ACC112 (cell line): Measurements from ENCODE around the gene BCL7C.

Experiments
- H2AFZ ChIP-seq: fragments of 200-600 bp; sonication (generic); one replicate; pipeline ENCODE4 v1.6.0; 2017; ENCODE audit warnings: antibody characterized with exemption, low read length; ENCODE audit not compliant: unreplicated experiment
- H3K27ac ChIP-seq: fragments of 200-600 bp; sonication (generic); 2 replicates; pipeline ENCODE4 v1.5.1; 2014; ENCODE audit warnings: low read depth, mild to moderate bottlenecking, antibody characterized with exemption, low read length, moderate library complexity
- H3K27me3 ChIP-seq: fragments of 200-600 bp; sonication (generic); 2 replicates; pipeline ENCODE4 v1.6.1; 2014; ENCODE audit warnings: mild to moderate bottlenecking, antibody characterized with exemption, low read length, moderate library complexity, mixed read lengths; ENCODE audit not compliant: insufficient read depth
- H3K36me3 ChIP-seq: fragments of 200-600 bp; sonication (generic); 2 replicates; pipeline ENCODE4 v1.6.1; 2016; ENCODE audit warnings: mild to moderate bottlenecking, antibody characterized with exemption, low read length, moderate library complexity, mixed read lengths; ENCODE audit not compliant: insufficient read depth
- H3K4me1 ChIP-seq: fragments of 200-600 bp; sonication (generic); one replicate; pipeline ENCODE4 v1.6.1; 2016; ENCODE audit warnings: low read length, mixed read lengths; ENCODE audit not compliant: insufficient read depth, unreplicated experiment, control insufficient read depth
- H3K4me3 ChIP-seq: fragments of 200-600 bp; sonication (generic); 2 replicates; pipeline ENCODE4 v1.5.1; 2014; ENCODE audit warnings: mild to moderate bottlenecking, low read depth, low read length
- H3K79me2 ChIP-seq: fragments of 200-600 bp; sonication (generic); one replicate; pipeline ENCODE4 v1.6.0; 2016; ENCODE audit warnings: low read length; ENCODE audit not compliant: control insufficient read depth, unreplicated experiment, insufficient read depth

The BCL7C gene

DNA sequence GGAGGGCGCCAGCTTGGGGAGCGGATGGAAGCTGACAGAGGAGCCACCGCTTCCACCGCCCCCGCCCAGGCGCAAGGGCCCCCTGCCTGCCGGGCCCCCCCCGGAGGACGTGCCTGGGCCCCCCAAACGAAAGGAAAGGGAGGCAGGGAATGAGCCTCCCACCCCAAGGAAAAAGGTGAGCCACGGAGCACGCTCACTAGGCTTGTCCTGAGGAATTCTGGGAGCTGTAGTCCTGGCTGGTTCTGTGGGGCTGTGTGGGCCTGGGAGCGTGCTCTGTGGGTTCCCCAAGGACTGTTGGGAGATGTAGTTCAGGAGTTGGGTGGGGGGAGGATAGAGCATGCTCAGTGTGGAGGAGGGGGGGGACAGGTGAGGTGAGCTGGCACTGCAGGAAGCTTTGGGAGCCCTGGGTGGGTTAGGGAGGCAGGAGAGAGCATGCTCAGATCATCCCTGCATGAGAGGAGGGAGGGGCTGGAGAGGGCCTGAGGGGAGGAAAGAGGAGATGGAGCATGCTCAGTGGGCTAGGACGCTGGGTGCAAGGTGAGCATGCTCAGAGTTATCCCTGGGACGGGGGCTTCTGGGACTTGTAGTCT, 34.0 kb upstream of the BCL7C start:
- Histone ChIP-seq H2AFZ (no peak overlapping the region), H3K36me3 (no peaks in the 10 kb centered on the region), H3K27ac (no peak overlapping the region), H3K4me1 (no peaks in the 10 kb centered on the region), H3K27me3 (no peaks in the 10 kb centered on the region), H3K79me2 (no peaks in the 10 kb centered on the region), H3K4me3 (no peak overlapping the region)

DNA sequence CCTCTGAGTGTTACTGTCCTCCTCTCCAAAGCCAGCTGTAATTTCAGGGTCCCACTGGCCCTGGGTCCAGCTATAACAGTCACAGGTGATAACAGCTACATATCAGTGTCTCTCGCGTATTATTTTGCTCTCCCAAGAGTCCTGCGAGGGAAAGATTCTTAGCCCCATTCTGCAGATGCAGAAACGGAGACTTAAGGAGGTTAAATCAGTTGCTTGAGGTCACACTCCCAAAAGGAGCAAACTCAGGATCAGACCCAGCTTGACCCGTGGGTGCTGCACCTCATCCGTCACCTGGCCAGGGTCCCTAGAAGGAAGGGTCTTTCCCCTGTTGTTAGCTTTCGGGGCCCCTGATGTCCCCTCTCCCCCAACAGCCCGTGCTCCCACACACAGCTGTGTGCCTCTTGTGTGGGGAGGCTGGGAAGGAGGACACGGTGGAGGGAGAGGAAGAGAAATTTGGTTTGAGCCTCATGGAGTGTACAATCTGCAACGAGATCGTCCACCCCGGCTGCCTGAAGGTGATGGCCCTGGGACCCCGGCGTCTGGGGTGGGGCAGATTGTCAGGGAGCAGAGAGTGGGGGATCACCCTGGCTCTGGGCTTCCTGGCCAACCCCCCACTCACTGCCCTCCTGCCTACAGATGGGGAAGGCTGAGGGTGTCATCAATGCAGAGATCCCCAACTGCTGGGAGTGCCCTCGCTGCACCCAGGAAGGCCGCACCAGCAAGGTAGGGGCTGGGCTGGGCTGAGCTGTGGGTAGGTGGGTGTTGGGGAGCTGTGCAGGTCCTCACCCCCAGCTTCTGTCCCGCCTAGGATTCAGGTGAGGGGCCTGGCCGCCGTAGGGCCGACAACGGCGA, 33.3 kb upstream of the BCL7C start:
- Histone ChIP-seq H3K36me3 (no peaks in the 10 kb centered on the region), H3K4me3 (no peak overlapping the region), H3K27ac (no peak overlapping the region), H3K79me2 (no peaks in the 10 kb centered on the region), H2AFZ (no peak overlapping the region), H3K4me1 (no peaks in the 10 kb centered on the region), H3K27me3 (no peaks in the 10 kb centered on the region)

- Histone ChIP-seq H3K27ac (no peak overlapping the region), H3K36me3 (no peaks in the 10 kb centered on the region)
These were observed 32.3 kb upstream of the BCL7C start for GRCh38 chr16:30925995-30926811.

GRCh38 chr16:30925632-30925987, 31.7 kb upstream of the BCL7C start:
- H3K27me3 ChIP-seq: no peaks in the 10 kb centered on the region
- no peak overlapping the region for H3K27ac ChIP-seq
- H3K36me3 ChIP-seq: no peaks in the 10 kb centered on the region
- no peaks in the 10 kb centered on the region for H3K4me1 ChIP-seq
- no peaks in the 10 kb centered on the region for H3K79me2 ChIP-seq
- H3K4me3 ChIP-seq: 0 out of 2 replicates have a peak overlapping the region, but pooled peaks have one; percentile 91
- H2AFZ ChIP-seq: no peak overlapping the region

More at GRCh38 chr16:30925995-30926811, 32.3 kb upstream of the BCL7C start:
- Histone ChIP-seq H3K4me3 (no peak overlapping the region), H3K4me1 (no peaks in the 10 kb centered on the region), H3K79me2 (no peaks in the 10 kb centered on the region), H3K27me3 (no peaks in the 10 kb centered on the region), H2AFZ (no peak overlapping the region)

GRCh38 chr16:30924913-30925631, 31.2 kb upstream of the BCL7C start:
- Histone ChIP-seq H3K27me3 (no peaks in the 10 kb centered on the region), H3K36me3 (no peaks in the 10 kb centered on the region), H2AFZ (no peak overlapping the region), H3K4me3 (peak overlapping the region; percentile 91), H3K27ac (no peak overlapping the region), H3K79me2 (no peaks in the 10 kb centered on the region), H3K4me1 (no peaks in the 10 kb centered on the region)

- Histone ChIP-seq H3K4me3 (peak overlapping the region; percentile 91), H3K79me2 (no peaks in the 10 kb centered on the region), H3K4me1 (no peaks in the 10 kb centered on the region), H3K27ac (no peak overlapping the region), H3K27me3 (no peaks in the 10 kb centered on the region), H3K36me3 (no peaks in the 10 kb centered on the region), H2AFZ (no peak overlapping the region)
These were observed 30.4 kb upstream of the BCL7C start for GRCh38 chr16:30924076-30924912.

DNA sequence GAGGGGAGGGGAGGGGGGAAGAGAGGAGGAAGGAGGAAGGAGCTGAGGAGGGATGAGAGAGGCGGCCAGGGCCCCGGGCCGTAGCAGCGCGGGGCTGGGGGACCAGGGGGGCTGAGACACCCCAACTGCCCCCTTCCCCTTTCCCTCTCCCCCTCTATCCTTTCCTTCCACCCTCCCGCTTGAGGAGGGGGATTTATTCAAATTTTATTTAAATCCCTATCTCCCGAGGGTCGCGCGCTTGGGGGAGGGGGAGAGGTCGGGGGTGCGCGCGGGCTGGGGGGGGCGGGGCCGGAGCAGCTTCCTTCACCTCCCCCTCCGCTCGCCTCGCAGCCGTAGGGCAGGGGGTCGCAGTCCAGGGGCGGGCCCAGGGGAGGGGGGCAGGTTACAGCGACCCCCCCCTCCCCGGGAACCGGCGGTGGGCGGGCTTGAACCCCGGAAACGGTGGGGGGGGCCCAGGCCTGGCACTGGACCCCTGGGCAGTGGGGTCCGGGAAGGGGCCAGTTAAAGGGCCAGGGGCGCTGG, 29.7 kb upstream of the BCL7C start, which contains the start of gene FBXL19:
Gene FBXL19, plus strand, starts transcription at position 19 of the 522 bp plus-strand sequence. CDS start 2,183 bp downstream, outside the sequence.
- H3K36me3 ChIP-seq: no peaks in the 10 kb centered on the region
- no peaks in the 10 kb centered on the region for H3K79me2 ChIP-seq
- H3K27ac ChIP-seq: peak within 1 kb of the TSS; percentile 81
- H2AFZ ChIP-seq: peak within 1 kb of the TSS; percentile 86
- H3K27me3 ChIP-seq: no peaks in the 10 kb centered on the region
- peak within 1 kb of the TSS; percentile 91 for H3K4me3 ChIP-seq
- no peaks in the 10 kb centered on the region for H3K4me1 ChIP-seq

- Histone ChIP-seq H3K4me3 (peak overlapping the region; percentile 91), H2AFZ (peak overlapping the region; percentile 86), H3K27ac (peak overlapping the region; percentile 81), H3K27me3 (no peaks in the 10 kb centered on the region), H3K4me1 (no peaks in the 10 kb centered on the region), H3K79me2 (no peaks in the 10 kb centered on the region), H3K36me3 (no peaks in the 10 kb centered on the region)
These were observed 29.2 kb upstream of the BCL7C start for GRCh38 chr16:30922960-30923535.

DNA sequence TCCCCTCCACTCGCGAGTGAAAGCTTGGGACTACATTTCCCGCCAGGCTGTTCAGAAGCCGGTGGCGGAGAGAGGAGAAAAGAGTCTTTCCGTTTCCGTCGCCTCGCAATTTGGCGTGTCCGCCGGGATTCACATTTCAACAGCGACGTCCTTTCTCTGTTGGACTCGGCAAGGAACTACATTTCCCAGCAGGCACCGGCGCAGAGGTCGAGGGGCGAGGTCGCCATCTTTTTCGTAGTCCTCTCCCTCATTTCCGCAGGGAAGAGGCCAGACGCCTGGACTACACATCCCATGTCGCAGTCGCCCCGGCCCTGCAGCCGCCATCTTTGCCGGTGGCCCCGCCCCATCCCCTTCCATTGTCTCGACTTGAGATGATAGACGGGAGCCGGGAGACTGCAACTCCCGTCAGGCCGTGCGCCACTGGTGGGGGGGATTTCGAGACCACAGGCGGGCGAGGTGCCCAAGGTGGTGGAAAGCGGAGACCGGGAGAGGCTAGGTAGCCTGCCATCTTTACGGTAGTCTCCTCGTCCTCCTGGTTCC, 28.6 kb upstream of the BCL7C start:
- Histone ChIP-seq H3K79me2 (no peaks in the 10 kb centered on the region), H3K27me3 (no peaks in the 10 kb centered on the region), H2AFZ (peak overlapping the region; percentile 86), H3K27ac (peak overlapping the region; percentile 81), H3K4me1 (no peaks in the 10 kb centered on the region), H3K36me3 (no peaks in the 10 kb centered on the region), H3K4me3 (peak overlapping the region; percentile 91)
